Medulla oblongata (tissue), 1 donor: ENCODE results near the gene PPFIA3.

Experiments used
- DNase-seq: peaks from one replicate; pipeline ENCODE4 v3.0.0-alpha.2; 2015; ENCODE audit errors: extremely low spot score

PPFIA3 gene

DNA sequence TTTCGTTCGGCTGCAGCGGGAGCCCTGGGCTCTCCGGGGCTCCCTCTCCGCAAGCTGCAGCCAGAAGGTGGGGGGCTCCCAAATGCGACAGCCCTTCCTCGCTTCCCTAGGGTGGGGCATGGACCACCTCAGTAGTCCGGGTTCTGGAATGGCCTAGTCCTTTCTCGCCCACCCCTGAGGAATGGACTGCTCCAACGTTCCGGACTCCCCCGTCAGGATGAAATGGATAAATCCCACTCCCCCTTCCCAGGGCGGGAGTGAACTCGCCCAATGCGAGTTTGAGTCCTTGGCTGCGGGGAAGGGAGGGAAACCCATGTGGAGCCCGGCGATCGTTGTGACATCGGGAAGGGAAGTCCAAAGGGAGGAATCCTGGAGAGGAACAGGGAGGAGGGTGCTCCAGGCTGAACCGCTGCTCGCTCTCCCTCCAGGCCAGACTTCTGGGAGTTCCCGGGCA, 30.3 kb downstream of the PPFIA3 start:
- DNase-seq, result peak; percentile 84

DNA sequence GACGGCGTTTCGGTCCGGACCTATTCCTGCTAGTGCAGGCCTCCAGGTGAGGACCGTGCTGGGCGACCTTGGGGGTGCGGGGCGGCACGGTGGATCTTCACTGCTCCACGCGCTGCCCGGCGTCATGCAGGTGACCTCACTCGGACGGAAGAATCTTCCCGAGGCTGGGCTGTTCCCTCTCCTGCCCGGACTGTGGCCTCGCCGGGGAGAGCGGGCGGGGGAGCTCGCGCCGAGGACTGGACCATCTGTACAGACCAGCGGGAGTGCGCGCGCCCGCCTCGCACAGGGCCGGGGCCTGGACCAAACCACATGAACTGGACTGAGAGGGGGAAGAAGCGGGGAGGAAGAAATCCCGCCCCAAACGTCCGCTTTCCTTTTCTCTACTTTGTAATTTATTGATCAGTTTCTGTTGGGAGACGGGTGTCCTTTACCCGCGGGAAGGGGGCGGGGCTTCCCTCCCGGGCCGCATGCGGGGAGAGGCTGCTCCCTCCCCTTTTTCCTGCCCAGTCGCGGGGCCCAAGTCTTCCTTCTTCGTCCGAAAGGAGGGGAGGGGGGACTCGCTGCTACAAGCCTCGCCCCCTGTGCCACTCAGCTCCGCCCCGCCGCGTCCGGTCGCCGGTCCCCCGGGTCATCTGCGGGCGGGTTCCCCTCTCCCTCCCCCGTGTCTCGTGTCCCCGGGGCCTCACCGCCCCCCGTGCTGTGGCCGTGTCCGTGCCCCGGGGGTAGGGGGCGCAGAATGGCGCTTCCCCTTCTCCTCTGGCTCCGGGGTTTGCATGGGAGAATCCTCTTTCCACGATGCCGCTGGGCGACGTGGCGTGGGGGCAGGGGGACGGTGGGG, 31.0 kb downstream of the PPFIA3 start:
- peak; percentile 85 for DNase-seq

DNA sequence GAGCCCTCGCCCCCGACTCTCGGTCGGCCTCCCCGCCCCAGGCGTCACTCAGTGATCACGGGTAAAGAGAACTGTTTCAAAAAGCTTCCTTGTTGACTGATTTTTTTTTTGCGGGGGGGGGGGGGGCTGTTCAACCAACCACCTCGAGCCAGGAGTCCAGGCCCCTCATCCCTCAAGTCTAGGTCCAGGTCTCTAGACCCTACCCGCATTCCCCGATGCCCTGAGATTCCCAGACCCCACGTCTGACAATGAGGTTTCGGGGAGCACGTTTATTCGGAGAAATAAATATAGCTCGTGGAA, 31.6 kb downstream of the PPFIA3 start:
- no peak for DNase-seq

DNA sequence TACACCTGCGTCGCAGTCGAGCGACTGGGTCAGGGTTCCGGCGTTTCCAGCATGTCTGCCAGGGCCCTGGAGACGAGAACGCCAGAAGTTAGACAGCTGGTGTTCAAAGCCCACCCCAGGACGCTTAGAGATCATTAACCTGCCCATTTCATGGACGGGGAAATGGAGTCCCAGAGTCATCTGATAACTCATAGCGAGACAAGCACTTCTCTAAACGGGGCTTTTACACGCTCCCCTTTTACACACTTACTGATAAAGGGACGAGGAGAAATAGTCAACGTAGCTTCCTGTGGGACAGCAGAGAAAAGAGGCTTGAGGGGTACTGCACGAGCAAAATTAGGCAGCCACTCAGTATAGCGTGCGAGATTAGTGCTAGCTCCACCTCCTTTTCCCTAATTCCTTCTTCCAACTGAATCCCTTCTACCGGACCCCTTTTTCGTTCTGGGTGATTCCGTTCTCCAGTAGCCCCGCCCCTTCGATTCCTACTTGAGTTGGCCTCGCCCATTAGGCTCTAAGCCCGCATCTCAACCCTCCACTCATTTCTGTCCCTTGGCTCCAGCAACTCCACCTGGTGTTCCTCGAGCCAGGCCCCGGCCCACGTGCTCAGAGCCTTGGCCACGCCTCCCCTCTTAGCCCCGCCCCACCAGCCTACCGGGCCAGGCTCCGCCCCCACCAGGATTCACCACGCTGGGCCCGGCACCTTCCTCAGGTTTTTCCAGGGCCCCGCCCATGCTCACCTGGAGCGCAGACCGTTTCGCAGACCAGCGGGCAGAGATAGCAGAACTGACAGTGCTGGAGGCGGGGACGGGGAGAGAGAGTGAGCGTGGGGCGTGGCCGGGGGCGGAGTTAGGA, 32.1 kb downstream of the PPFIA3 start:
- DNase-seq, result no peak

DNA sequence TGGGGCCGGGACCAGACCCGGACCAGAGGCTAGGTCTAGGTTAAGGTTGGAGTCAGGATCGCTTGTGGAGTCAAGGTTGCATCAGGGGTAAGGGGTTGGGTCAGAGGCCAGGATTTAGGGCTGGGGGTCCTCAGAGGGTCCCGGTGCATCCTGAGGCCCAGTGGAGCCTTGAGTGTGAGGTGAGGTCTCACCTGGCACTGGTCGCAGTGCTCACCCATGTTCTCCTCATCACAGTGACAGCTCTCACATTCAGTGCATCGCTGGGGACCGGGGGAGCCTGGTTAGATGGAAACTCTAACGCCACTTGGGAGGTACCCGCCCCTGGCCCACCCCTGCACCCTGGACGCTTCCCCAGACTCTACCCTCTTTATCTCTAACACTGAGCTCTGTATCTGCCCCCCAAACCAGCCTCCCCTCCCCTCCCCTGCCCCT, 32.8 kb downstream of the PPFIA3 start:
- DNase-seq, result no peak

DNA sequence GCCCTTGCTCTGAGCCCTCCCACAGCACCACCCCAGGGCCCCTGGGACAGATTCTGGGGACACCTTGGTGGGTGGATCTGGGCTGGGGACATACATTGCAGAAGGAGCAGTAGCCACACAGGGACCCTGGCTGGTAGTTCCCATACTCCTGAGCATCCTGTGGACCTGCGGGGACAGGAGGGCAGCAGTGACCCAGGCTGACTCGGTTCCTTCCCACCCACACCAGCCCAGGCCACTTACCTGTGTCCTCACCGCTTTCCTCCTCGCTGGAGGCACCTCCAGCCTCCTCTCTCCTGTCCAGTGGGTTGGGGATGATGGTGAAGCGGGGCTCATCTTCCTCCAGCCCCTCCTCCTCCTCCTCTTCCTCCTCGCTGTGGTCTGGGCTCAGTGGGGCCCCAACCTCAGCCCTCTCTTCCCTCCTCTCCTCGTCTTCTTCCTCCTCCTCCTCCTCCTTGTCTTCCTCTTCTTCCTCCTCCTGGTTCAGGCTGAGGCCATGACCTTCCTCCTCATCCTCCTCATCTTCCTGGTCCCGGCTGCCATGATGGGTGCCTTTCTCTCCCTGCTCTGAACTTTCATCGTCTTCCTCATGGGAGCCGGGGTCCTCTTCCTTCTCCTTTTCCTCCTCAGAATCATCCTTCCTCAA, 33.9 kb downstream of the PPFIA3 start:
- DNase-seq, result no peak

DNA sequence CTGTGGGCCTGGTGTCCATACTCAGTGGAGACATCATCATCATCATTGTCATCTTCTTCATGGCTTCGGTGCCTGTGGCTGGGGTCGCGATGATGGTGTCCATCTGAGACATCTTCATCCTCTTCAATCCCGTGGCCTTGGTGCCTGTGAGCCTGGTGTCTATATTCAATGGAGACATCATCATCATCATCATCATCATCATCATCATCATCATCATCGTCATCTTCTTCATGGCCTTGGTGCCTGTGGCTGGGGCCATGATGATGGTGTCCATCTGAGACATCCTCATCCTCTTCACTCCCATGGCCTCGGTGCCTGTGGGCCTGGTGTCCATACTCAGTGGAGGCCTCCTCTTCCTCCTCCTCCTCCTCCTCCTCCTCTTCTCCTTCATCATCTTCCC, 34.9 kb downstream of the PPFIA3 start:
- no peak for DNase-seq

DNA sequence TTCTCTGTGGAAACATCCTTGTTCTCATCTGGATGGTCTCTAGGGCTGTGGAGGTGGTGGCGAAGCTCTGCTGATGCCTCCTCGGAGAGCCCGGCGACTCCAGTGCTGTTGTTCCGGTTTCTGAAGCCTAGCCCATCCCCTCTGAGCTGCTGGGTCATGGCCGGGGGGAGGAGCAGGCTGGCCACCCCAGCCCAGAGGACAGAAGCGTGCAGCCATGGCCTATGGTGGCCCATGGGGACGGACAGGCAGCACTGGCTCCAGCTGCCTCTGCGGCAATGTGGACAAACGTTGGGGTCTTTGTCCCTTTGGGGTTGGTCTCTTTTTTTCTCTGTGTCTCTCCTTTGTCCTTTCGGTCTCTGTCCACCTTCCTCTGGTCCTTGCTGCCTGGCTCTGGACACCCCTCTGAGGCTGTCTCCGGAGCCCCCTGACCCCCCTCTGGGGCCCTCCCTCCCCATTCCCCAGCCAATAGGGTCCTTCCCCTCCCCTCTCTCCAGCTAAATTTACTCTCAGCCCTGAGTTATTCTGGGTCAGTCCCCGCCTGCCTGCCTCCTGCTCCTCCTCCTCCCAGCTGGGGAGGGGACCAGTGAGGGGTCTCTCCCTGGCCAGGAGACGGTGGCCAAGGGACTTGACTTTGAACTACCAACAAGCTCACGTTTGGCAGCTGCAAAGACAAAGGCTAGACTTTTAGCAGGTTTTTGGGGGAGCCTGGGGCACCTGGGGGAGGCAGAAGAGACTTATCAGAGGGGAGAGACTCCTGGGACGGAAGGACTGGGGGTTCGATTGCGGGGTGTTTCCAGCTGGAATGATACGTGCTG, 35.9 kb downstream of the PPFIA3 start, which contains the start of gene HRC:
Gene HRC, minus strand, starts transcription at position 392 of the 815 bp plus-strand sequence. Its CDS starts 159 bp downstream, at position 233.
- no peak for DNase-seq

DNA sequence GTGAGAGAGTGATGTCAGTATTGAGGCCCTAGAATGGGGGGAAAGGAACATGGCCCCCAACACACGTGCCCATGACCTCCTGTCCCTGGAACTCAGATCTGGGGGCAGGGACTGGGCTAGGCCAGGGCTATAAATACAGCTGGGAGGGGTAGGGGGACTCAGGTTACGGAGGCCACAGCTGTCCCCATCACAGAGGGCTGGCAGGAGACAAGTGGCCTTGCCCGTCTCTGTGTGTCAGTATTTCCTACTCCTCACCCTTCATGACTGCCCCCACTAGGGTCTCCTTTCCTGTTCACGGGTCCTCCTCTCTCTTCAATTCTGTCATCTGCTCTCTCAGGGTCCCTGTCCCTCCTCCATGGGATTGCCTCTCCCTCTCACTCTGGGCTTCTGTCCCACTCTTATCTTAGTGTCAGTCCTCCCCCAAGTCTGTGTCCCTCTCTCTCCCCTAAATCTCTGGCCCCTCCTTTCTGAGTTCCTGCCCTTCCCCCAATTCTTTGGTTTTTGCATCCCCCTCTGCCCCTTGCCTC, 36.5 kb downstream of the PPFIA3 start:
- no peak for DNase-seq

DNA sequence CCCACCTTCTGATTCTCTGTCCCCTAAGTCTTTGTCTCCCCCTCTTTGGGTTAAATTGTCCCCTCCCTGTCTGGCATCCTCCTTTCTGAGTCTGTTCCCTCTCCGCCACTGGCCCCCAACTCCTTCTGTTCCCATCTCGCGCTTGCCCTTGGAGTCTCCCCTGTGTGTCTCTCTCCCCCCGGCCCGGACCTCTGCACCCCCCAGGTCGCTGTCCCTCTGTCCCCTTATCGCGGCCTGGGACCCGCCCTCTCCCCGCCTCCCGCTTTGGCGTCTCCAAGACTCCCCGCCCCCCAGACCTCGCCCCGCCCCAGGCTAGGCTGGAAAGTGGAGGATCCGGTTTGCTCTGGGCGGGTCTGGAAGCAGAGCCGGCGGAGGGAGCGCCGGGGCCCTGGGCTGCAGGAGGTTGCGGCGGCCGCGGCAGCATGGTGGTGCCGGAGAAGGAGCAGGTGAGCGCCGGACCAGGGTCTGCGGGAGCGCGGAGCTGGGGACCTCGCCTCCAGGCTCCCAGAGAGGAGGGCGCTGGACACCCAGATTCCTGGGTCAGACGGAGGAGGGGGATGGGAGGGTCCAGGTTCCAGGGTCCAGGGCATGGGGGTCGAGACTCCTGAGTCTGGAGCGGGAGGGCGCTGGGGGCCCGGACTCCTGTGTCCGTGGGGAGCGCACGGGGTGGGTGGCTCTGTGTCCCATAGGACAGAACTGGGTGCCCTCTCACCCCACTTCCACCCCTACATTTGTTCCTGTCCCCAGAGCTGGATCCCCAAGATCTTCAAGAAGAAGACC, 38.3 kb downstream of the PPFIA3 start, which contains the start of gene TRPM4:
Gene TRPM4, plus strand, starts transcription at position 348 of the 780 bp plus-strand sequence. Its CDS starts 75 bp downstream, at position 423.
- peak; percentile 84 for DNase-seq

DNA sequence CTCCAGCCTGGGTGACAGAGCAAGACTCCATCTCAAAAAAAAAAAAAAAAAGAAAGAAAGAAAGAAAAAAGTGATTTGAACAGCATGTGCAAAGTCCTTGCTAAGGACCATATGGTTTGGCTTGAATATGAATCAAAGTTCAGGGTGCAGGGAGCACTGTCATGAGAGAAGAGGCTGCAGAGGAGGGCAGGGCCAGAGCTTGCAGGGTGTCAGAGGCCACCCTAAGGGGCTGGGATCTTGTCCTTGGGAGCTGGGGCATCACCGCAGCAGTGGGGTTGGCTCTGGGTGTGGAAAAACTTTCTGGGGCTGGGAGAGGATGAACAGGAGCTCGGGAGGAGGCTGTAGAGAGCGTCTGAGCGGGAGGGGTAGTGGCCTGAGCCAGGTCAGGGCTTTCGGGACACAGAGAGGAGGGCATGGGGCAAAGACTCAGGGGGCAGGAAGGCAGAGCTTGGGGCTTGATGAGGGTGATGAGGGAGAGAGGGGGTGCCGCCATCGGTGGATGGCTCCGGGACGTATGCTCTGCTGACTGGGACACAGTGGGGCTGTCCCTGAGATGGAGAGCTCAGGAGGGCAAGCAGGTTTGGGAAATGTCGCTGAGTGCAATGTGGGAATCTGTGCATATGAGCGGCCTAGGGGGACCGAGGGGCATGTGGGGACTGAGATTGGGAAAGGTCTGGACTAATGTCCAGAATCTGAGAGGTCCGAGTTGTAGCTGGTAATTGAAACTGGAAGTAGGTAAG, 41.3 kb downstream of the PPFIA3 start:
- DNase-seq, result no peak

DNA sequence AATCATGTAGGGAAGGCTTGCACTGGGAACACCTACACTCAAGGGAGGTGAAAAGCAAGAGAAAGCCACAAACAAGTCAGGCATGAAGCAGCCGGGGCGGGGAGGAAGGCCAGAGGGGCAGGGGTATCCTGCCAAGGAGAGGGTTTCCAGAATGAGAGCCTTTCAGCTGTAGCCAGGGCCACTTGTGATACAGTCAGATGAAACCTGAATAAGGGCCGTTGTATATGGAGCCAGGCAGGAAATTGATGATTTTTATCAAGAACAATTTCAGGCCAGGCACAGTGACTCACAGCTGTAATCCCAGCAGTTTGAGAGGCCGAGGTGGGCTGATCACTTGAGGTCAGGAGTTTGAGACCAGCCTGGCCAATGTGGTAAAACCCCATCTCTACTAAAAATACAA, 42.6 kb downstream of the PPFIA3 start:
- DNase-seq, result no peak

DNA sequence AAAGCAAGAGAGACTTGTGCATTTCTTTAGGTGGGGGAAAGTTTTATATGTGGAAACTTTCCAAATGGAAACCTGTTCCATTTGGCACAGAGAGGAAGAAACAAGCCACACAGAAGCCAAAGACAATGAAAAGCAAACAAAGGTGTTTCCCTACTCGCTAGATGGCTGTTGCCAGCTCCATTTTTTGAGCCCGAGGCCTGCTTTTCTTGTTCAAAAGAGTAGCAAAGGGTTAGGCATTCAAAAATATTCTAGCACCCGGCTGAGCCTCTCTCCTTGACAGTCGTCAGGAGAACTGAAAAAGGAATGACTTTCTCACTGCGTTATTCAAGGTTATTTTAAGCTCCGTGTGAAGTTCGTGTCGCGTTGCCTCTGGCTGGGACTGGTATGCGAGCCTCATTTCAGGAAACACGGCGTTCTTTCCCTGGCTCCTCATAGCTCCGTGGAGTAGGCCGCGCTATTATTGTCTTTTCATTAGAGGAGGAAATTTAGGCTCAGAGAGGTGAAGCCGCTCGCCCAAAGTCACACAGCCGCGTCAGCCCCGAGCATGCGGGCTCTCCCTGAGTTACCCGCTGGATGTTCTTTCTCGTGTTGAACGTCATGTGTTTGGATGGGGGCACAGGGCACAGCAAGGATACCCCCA, 45.9 kb downstream of the PPFIA3 start:
- DNase-seq, result no peak

DNA sequence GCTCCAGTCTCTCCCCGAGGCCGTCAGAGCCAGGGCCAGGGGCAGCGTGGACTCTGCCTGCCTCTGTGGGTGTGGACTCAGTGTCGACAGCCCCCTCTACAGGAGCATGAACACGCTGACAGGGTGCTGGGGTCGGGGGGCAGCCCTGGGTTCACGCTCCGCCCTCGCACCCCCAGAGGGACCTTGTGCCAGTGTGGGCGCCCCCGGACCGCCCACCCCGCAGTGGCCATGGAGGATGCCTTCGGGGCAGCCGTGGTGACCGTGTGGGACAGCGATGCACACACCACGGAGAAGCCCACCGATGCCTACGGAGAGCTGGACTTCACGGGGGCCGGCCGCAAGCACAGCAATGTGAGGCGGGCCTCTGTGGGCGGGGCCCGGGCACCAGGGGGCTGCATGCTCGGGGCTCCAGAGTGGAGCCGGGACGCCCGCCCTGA, 46.5 kb downstream of the PPFIA3 start:
- DNase-seq, result no peak

DNA sequence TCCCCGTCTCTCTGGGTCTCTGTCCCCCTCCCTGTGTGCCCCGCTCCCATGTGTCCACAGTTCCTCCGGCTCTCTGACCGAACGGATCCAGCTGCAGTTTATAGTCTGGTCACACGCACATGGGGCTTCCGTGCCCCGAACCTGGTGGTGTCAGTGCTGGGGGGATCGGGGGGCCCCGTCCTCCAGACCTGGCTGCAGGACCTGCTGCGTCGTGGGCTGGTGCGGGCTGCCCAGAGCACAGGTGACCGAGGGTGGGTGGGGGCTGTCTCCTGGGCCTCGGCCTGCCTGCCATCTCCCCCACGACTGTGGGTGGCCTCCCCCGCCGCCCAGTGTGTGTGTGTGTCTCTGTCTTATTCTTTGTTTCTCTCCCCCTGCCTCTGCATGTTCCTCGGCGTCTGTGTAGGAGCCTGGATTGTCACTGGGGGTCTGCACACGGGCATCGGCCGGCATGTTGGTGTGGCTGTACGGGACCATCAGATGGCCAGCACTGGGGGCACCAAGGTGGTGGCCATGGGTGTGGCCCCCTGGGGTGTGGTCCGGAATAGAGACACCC, 48.6 kb downstream of the PPFIA3 start:
- no peak for DNase-seq

DNA sequence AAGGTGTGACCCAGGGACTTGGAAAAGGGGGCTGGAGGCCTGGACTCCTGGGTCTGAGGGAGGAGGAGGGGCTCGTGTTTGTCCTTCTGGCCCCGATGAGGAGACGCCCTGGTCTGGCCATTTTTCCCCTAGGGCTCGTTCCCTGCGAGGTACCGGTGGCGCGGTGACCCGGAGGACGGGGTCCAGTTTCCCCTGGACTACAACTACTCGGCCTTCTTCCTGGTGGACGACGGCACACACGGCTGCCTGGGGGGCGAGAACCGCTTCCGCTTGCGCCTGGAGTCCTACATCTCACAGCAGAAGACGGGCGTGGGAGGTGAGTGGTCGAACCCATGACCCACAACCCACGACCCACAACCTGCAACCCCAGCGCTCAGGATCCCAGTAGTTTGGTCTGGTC, 49.1 kb downstream of the PPFIA3 start:
- DNase-seq, result no peak

DNA sequence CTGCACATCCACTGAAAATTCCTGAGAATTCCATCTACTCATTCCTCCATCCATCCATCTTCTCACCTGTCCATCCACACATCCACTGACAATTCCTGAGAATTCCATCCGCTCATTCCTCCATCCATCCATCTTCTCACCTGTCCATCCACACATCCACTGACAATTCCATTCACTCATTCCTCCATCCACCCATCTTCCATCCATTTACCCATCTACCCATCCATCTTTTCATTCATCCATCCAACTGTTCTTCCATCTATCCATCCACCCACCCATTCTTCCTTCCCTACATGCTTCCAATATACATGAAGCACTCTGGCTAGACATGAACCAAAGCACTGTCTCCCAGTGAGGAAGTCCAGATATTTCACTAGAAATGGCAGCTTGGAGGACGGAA, 53.9 kb downstream of the PPFIA3 start:
- no peak for DNase-seq

DNA sequence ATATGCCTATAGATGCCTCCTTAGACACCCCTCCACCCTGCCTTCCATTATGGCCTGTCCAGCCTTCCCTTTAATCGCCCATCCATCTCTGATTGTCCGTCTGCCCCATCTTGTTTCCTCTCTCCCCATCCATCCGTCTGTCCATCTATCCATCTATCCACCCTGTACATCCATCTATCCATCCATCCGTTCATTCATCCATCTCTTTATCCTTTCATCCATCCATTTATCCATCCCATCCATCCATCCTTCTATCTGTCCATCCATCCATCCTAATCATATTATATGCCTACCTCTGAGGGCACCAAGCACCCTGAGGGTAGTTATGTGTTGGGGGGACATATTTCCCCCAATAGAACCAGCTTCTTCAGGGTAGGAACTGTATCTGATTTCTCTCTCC, 61.3 kb downstream of the PPFIA3 start:
- no peak for DNase-seq
